GM18505 (cell line): ENCODE results near the gene ZNF600.
A peak's percentile ranks its signal among the peaks of the same experiment; 100 is the strongest.
"Not testable (repeated sequence)": the region's sequence is repeated elsewhere in the genome, so short reads cannot be mapped to it uniquely, and the experiment has no call there.

Experiments used
- ATAC-seq: cut with Tn5 transposase; IDR thresholded peaks from one replicate; pipeline ENCODE4 v1.9.1; 2021; ENCODE audit not compliant: unreplicated experiment
- POLR2A ChIP-seq: IDR thresholded peaks from 4 replicates; pipeline ENCODE4 v1.6.1; 2011; ENCODE audit warnings: borderline replicate concordance; ENCODE audit not compliant: insufficient read depth, insufficient read length; ENCODE audit errors: extremely low read depth

Gene ZNF600

DNA sequence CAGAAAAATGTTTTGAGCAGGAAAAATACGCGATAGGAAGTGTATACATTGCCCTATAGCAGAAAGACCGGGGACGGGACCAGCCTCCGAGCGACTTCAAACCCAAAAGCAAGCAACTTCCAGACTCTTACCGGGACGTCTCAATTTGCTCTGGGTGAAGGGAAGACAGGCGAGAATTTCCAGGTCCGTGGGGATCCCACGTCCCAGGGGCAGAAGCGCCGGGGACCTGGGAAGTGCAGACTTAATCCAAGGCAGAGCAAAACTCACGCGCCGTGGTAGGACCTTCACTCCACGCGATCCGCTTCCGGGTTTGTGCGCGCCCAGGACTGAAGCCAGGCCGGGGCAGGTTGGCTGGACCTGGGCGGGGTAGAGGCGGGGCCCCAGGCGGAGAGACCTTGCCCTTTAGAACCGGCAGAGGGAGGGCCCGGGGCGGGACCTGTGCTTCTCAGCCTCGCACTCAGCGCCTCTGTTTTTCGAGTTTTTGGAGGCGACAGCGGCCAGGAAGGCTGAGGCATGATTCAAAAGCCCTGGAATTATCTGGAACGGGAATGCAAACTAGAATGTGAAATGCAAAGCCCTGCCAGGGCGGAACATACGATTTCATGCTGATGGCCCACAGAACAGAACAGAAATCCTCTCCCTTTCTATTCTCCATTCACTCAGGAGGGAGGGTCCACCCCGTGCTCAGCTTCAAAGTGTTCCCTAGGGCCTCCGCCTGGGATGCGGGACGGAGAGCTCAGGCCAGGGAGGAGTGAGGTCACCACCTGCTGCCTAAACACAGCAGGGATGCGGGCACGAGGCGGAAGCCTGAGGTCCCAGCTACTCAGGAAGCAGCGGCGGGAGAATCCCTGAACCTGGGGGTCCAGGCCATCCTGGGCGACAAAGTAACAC, at the start of gene ZNF600:
Gene ZNF600, minus strand, starts transcription at position 328 of the 891 bp plus-strand sequence. CDS start 7,903 bp downstream, outside the sequence.
- peak; percentile 77 for TF ChIP-seq POLR2A

DNA sequence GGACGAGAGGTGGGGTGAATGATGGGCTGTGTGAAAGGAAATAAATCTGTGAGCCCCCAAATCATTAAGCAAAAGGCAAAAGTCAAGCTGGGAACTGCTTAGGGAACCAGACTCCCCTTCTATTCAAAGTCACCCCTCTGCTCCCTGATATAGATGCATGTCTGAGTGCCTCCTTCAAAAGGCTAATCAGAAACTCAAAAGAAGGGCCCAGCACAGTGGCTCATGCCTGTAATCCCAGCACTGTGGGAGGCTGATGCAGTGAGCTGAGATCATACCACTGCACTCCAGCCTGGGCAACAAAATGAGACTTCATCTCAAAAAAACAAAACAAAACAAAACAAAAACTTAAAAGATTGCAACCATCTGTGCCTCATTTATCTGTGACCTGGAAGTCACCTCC, 47.7 kb upstream of the ZNF600 start:
- not testable (repeated sequence) for ATAC-seq

More for the DNA sequence above, at the start of gene ZNF600:
- peak; percentile 94 for ATAC-seq

DNA sequence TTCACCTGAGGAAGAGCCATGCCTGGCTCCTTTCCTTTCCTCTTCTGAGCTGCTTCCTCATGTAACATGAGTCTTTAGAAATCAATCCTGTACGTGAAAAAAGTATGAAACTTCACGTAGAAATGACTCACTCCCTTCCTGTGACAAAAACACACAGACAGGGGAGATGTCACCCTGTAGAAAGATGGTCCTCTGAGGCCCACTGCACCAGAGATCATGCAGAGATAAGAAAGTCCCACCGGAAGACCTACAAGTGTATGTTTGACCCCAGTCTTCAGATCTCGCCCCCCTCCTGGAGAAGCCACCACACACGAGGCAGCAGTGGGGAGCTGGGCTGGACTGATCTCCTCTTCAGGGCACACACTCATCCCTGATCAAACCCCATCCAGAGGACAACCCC, 47.0 kb upstream of the ZNF600 start:
- ATAC-seq, result not testable (repeated sequence)

DNA sequence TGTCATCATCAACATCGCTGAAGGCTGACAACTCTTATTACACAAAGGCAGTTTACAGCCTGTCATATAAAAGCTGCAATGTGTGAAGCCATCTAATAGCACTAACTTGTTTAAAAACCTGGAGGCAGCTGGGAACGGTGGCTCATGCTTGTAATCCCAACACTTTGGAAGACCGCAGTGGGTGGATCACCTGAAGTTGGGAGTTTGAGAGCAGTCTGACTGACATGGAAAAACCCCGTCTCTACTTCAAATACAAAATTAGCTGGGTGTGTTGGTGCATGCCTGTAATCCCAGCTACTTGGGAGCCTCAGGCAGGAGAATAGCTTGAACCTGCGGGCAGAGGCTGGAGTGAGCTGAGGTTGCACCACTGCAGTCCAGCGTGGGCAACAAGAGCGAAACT, 43.3 kb upstream of the ZNF600 start:
- ATAC-seq, result not testable (repeated sequence)

DNA sequence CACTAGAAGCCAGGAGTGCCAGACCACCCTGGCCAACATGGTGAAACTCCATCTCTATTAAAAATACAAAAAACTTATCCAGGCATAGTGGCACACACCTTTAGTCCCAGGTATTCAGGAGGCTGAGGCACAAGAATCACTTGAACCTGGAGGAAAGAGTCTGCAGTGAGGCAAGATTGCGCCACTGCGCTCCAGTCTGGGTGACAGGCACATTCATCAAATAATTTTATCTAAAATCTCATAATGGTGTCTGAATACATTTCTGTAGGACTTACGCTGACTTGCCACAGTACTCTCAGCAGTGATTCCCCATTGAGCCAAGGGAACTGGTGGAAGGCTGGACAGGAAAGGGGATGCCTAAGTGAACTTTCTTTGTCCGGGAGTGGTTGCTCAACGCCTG, 39.2 kb upstream of the ZNF600 start:
- no peak for TF ChIP-seq POLR2A
- no peak for ATAC-seq

DNA sequence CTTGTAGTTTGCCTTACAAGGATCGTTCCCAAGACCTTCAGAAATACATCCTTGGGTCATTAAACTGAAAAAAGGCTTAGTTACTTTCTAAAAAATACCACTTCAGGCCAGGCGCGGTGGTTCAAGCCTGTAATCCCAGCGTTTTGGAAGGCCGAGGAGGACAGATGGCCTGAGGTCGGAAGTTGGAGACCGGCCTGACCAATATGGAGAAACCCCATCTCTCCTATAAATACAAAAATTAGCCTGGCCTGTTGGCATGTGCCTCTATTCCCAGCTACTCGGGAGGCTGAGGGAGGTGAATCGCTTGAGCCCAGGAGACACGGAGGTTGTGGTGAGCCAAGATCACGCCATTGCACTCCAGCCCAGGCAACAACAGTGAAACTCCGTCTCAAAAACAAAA, 37.1 kb upstream of the ZNF600 start:
- no peak for ATAC-seq
- no peak for TF ChIP-seq POLR2A

DNA sequence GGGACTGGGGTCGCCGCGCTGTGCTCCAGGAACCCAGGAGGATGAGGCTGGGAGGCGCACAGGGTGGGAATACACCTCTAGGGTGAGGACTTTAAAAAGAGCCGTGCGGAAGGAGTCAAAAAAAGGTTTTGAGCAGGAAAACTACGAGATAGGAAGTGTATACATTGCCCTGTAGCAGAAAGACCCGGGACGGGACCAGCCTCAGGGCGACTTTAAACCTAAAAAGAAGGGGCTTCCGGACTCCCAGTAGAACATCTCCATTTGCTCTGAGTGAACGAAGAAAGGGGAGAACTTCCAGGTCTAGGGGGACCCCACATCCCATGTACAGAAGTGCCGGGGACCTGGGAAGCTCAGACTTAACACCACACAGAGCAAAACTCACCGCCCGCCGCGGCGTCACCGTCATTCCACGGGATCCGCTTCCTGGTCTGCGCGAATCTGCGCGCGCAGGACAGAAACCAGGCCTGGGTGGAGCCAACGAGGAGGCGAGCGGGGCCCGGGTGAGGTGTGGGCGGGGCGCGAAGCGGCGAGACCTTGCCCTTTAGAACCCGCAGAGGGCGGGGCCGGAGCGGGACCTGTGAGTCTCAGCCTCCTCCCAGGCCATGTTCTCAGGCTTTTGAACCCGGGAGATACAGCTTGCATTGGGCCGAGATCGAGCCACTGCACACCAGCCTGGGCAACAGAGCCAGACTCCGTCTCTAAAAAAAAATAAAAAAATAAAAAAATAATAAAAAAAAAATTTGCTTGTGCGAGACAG, 34.8 kb upstream of the ZNF600 start, which contains the start of gene ZNF28:
Gene ZNF28, minus strand, starts transcription at position 430 of the 757 bp plus-strand sequence. CDS start 3,675 bp downstream, outside the sequence.
- peak; percentile 53 for TF ChIP-seq POLR2A
- peak; percentile 93 for ATAC-seq

DNA sequence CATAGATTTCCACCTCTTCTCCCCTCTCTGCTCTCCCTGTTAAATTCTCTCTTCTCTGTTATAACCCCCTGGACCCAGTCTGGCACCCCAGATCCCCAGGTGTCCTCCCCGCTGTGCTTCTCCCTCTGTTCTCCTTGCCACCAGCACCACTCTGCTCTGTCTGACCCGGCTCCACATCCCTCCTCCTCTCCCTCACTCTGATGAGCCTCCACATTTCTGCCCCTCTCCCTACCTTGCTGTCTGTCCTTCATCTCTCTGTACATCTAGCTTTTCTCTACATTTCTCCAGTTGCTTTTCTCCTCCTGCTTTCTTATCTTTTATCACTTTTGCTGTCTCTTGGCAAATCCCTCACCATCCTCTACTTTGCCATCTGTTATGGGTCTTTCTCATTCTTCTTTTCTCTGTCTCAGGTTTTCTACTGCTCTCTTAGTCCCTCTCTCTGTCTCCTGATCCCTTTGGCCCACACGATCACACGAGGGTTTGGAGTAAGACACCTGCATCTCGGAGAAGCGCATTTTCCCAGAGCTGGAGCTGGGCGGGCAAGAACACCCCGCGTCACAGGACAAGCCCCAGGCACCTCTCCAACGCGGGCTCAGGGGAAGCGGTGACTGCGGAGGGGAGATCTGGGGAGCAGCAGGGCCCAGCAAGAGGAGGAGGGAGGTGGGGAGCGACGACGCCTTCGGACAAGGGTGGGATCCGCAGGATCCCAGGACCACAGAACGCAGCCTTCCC, 34.0 kb upstream of the ZNF600 start:
- ATAC-seq, result peak; percentile 25

DNA sequence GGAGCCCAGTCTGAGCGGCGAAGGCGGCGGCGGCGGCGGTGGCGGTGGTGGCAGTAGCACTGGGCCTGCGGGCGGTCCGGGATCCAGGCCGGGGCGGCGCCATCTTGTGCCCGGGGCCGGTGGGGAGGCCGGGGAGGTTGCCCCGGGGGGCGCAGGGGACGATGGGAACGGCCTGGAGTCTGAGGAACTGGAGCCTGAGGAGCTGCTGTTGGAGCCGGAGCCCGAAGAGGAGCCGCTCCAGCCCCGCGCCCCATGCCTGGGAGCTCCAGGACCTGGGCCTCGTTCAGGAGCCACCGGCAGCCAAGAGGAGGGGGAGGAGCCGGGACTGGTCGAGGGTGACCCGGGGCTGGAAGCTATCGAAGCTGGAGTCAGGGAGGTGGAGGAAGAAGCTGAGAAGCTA, 23.2 kb upstream of the ZNF600 start:
- TF ChIP-seq POLR2A, result no peak
- no peak for ATAC-seq

DNA sequence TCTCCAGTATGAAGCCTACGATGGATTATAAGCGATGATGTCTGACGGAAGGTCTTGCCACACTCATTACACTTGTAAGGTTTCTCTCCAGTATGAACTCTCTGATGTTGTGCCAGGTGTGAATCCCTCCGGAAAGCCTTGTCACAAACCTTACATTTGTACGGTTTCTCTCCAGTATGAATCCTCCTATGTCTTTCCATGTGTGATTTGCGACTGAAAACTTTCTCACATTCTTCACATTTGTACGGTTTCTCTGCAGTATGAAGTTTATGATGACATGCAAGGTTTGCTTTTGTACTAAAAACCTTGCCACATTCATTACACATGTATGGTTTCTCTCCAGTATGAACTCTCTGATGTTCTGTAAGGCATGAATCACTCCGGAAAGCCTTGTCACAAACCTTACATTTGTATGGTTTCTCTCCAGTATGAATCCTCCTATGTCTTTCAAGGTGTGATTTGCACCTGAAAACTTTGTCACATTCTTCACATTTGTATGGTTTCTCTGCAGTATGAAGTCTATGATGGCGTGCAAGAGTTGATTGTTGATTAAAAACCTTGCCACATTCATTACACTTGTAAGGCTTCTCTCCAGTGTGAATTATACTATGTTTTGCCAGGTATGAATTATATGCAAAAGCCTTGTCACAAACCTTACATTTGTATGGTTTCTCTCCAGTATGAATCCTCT, 13.5 kb upstream of the ZNF600 start:
- ATAC-seq, result not testable (repeated sequence)

DNA sequence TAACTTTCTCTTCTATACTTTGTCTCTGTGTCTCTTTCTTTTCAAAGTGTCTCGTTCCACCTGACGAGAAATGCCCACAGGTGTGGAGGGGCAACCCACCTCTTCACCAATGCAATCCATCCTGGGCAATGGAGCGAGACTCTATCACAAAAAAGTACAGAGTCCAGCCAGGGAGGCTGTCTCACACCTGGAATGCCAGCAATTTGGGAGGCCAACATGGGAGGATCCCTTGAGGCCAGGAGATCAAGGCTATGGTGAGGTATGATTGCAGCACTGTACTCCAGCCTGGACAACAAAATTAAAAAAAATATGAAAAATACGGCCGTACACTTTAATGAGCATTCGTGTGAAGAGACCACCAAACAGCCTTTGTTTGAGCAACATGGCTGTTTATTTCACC, 2.8 kb upstream of the ZNF600 start:
- no peak for TF ChIP-seq POLR2A
- ATAC-seq, result no peak

DNA sequence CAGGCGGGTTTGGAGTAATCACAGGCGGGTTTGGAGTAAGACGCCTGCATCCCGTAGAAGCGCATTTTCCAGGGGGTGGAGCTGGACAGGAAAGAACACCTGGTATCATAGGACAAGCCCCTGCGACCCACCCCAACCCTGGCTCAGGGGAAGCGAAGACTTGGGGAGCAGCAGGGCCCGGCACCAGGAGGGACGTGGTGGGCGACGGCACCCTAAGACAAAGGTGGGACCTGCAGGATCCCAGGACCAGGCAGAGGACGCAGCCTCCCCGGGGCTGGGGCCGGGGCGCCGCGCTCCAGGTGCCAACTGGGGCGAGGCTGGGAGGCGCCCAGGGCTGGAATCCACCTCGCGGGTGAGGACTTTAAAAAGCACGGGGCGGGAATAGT, 520 bp downstream of the ZNF600 start:
- no peak for TF ChIP-seq POLR2A
- peak; percentile 17 for ATAC-seq

DNA sequence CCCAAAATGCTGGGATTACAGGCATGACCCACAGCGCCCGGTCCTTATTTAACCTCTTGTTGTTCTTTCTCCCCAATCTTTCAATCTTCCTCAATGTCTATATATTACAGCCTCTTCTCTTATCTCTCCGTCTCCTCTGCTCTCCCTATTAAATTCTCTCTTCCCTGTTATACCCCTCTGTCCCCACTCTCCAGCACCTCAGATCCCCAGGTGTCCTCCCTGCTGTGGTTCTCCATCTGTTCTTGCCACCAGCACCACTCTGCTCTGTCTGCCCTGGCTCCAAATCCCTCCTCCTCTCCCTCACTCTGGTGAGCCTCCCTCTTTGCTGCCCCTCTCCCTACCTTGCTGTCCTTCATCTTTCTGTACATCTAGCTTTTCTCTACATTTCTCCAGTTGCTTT, 1.1 kb downstream of the ZNF600 start:
- TF ChIP-seq POLR2A, result no peak
- no peak for ATAC-seq

DNA sequence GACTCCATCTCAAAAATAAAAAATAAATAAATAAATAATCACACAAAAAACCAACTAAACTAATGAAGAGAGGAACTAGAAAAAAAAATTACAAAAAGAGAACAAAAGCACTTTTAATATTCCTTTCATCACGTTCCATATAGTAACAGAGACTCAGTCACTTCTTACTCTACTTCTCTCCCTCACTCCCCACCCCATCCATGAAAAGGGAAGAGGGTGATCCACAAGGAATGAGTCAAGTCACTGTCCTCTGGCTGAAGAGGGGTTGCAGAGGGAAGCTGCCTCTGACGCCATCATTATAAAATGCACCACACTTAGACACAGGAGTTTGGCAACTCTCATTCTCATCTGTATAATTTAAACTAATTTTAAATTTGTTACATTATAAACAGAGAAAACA, 3.7 kb downstream of the ZNF600 start:
- not testable (repeated sequence) for ATAC-seq
